Natural killer cell (primary cell): ENCODE results near the gene MTCP1. TPM values are rescaled to one million over a fixed set of nuclear protein-coding genes. Genes with fewer than 3 reads are reported as not detected.

Experiments
- ATAC-seq, 3 donors: fragments of 150-1000 bp in 2 of 3; fragments of 200-7000 bp in 1 of 3; cut with Tn5 transposase; 1 replicate in 1 of 3; 2 replicates in 2 of 3; pipeline ENCODE4 v1.10.0; 2021; ENCODE audit warnings: mild to moderate bottlenecking in 2 of 3, moderate library complexity in 2 of 3
- DNase-seq, 2 donors: peaks; one replicate each; pipeline versions ENCODE4 v3.0.0 to v3.0.0-alpha.2; 2013 to 2021; ENCODE audit warnings: mixed read lengths in 1 of 2
- H3K27ac ChIP-seq: one replicate; pipeline ENCODE4 v1.5.1; 2013; ENCODE audit warnings: mild to moderate bottlenecking, low read length
- H3K27me3 ChIP-seq: one replicate; pipeline ENCODE4 v1.6.1; 2013; ENCODE audit warnings: low read length; ENCODE audit not compliant: control insufficient read depth, insufficient read depth
- H3K36me3 ChIP-seq: one replicate; pipeline ENCODE4 v1.6.1; 2013; ENCODE audit warnings: low read length; ENCODE audit not compliant: control insufficient read depth, insufficient read depth
- H3K4me1 ChIP-seq: one replicate; pipeline ENCODE4 v1.6.1; 2013; ENCODE audit warnings: low read length; ENCODE audit not compliant: control insufficient read depth, insufficient read depth
- H3K4me3 ChIP-seq: one replicate; pipeline ENCODE4 v1.5.1; 2013; ENCODE audit warnings: low read length
- H3K9me3 ChIP-seq: one replicate; pipeline ENCODE4 v1.6.1; 2013; ENCODE audit warnings: low read length; ENCODE audit not compliant: control insufficient read depth, insufficient read depth
- H3K27ac Mint-ChIP-seq, 2 donors: one replicate each; pipeline ENCODE4 v1.8.0; 2022; ENCODE audit warnings: mild to moderate bottlenecking in 2 of 2, mixed read lengths in 2 of 2, moderate library complexity in 1 of 2
- H3K27me3 Mint-ChIP-seq, 2 donors: one replicate each; pipeline ENCODE4 v1.8.0; 2022; ENCODE audit warnings: low read depth in 2 of 2, mixed read lengths in 2 of 2
- H3K36me3 Mint-ChIP-seq: one replicate; pipeline ENCODE4 v1.8.0; 2022; ENCODE audit warnings: mixed read lengths
- H3K4me1 Mint-ChIP-seq, 2 donors: one replicate each; pipeline ENCODE4 v1.8.0; 2022; ENCODE audit warnings: mixed read lengths in 2 of 2
- H3K4me3 Mint-ChIP-seq: one replicate; pipeline ENCODE4 v1.8.0; 2022; ENCODE audit warnings: mild to moderate bottlenecking, moderate library complexity, mixed read lengths
- H3K9me3 Mint-ChIP-seq, 2 donors: one replicate each; pipeline ENCODE4 v1.8.0; 2022; ENCODE audit warnings: mixed read lengths in 2 of 2
- WGBS: methylation state at CpG from one replicate; pipeline ENCODE4 v1.1.7; 2013; ENCODE audit warnings: missing lambda C conversion rate; ENCODE audit not compliant: insufficient coverage; 5-methylcytosine and 5-hydroxymethylcytosine counted together
- intact Hi-C: fragments of 100-400 bp; cut with micrococcal nuclease; formaldehyde crosslinking; loops from one replicate; pipeline ENCODE4 v1.14.2; 2022
- total RNA-seq, 4 donors: library from RNA; stranded (reverse); fragments of 120-200 nt in 1 of 4; gene quantifications; one replicate each; pipeline versions ENCODE4 v1.2.3 to v1.2.4, GENCODE V29; 2013 to 2022
- TF ChIP-seq, protein P1 (sequence below): fragments of 200-600 bp; IDR thresholded peaks from one replicate; pipeline ENCODE4 v1.8.0; 2022; ENCODE audit warnings: antibody characterized with exemption

The MTCP1 gene
- total RNA-seq, 3 donors from 2014 or later (not counting 1 experiment from before 2014, with no cell fraction given), result 12.1 to 17.3 (median 14.0) TPM

DNA sequence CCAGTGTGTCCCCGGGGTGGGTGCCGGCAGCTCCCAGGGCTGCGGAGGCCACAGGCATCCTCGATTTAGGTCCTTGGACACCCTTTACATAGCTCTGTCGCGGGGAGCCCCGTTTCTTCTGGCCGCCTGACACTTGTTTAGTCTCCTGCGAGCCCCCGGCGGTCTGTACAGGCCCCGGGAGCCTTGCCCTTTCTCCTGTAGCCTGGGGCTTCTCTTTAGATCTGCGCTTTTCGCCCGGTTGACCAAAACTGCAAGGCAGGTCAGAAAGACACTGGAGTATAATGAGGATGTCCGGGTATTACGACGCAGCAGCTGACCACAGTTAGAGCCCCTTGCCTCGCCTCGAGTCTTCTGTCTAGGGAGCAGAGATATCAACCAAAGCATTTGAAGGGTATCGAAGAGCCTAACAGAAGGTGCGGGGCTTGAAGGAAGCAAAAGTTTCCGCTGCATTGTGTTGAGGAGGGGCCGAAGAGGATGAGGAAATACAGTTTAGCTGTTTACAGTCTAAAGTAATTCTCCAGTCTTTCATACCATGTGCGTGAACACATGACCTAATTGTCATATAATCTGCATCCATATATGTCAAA is 851 bp upstream of the MTCP1 start:
- Histone ChIP-seq H3K36me3 (peaks cover 11% of the 10 kb centered on the region), H3K4me1 (peaks cover 21% of the 10 kb centered on the region), H3K9me3 (no peaks in the 10 kb centered on the region), H3K27ac (peak overlapping the region; percentile 89), H3K4me3 (peak overlapping the region; percentile 80), H3K27me3 (no peaks in the 10 kb centered on the region)
- TF ChIP-seq, protein P1, sequence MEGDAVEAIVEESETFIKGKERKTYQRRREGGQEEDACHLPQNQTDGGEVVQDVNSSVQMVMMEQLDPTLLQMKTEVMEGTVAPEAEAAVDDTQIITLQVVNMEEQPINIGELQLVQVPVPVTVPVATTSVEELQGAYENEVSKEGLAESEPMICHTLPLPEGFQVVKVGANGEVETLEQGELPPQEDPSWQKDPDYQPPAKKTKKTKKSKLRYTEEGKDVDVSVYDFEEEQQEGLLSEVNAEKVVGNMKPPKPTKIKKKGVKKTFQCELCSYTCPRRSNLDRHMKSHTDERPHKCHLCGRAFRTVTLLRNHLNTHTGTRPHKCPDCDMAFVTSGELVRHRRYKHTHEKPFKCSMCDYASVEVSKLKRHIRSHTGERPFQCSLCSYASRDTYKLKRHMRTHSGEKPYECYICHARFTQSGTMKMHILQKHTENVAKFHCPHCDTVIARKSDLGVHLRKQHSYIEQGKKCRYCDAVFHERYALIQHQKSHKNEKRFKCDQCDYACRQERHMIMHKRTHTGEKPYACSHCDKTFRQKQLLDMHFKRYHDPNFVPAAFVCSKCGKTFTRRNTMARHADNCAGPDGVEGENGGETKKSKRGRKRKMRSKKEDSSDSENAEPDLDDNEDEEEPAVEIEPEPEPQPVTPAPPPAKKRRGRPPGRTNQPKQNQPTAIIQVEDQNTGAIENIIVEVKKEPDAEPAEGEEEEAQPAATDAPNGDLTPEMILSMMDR, result no peak
- Mint-ChIP-seq H3K27ac (peak overlapping the region; percentile 83 to 89), H3K4me3 (peak overlapping the region; percentile 85), H3K27me3 (no peaks in the 10 kb centered on the region), H3K9me3 (no peaks in the 10 kb centered on the region), H3K4me1 (peaks cover 12 to 37% of the 10 kb centered on the region in 2 donors), H3K36me3 (no peaks in the 10 kb centered on the region)
- under 1% methylated on average over 20 of the region's 25 CpGs for WGBS
- DNase-seq (peak in 1 of 2 donors; percentile 38), ATAC-seq (peak in 1 of 3 donors; percentile 16)
- intact Hi-C loops, result loop anchor here (2.0 kb wide), 1 partner anchor 45 kb away; the partner anchor contains the start of gene FUNDC2

DNA sequence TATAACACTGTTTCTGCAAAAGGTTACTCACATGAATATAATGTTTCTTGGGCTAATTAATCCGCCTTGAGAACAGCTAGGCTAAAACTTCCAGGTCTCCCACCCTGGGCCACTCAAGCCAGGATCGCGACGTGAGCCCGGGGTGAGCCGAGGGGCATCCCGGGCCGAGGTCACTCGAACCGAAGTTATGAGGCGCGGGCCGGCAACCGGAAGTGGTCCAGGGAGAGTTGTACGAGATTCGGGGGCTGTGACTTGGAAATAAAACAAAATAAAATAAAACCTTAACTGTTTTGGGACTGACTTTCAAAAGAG is 317 bp downstream of the MTCP1 start:
- H3K4me1 ChIP-seq, result peaks cover 21% of the 10 kb centered on the region
- 0% methylated on average over 16 of the region's 16 CpGs for WGBS
- DNase-seq (no peak), ATAC-seq (peak in 1 of 3 donors; percentile 8)
- no peaks in the 10 kb centered on the region for H3K27me3 ChIP-seq
- TF ChIP-seq, protein P1, result no peak
- H3K36me3 ChIP-seq, result peaks cover 8% of the 10 kb centered on the region
- H3K36me3 Mint-ChIP-seq, result no peaks in the 10 kb centered on the region
- intact Hi-C loops, result loop anchor here (2.0 kb wide), 1 partner anchor 44 kb away; the partner anchor contains the start of gene FUNDC2
- peak overlapping the region; percentile 93 for H3K4me3 ChIP-seq
- peak overlapping the region; percentile 98 for H3K27ac ChIP-seq
- no peaks in the 10 kb centered on the region for H3K27me3 Mint-ChIP-seq
- no peaks in the 10 kb centered on the region for H3K9me3 ChIP-seq
- peak overlapping the region; percentile 85 for H3K4me3 Mint-ChIP-seq
- peaks cover 12 to 37% of the 10 kb centered on the region in 2 donors for H3K4me1 Mint-ChIP-seq
- H3K9me3 Mint-ChIP-seq, result no peaks in the 10 kb centered on the region
- peak overlapping the region; percentile 83 to 89 for H3K27ac Mint-ChIP-seq

DNA sequence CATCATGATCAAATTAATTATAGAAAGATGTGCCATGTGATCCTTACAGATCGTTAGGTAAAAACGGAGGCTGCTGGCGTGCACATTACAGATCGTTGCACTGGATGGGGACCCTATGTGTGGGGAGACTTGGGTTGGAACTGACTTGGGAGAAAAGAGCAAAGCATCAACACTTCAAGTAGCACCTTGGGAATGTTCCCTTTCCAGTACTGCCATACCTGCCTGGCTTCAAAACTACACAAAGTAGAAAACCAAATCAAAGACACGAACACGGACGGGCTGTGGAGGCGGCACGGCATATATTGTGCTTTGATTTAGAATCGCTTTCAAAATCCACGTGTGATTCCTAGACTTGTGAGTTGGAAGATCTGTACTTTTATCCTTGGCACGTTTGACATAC is 898 bp downstream of the MTCP1 start:
- H3K36me3 Mint-ChIP-seq, result no peaks in the 10 kb centered on the region
- H3K27me3 Mint-ChIP-seq, result no peaks in the 10 kb centered on the region
- Histone ChIP-seq H3K9me3 (no peaks in the 10 kb centered on the region), H3K36me3 (peaks cover 5% of the 10 kb centered on the region), H3K27me3 (no peaks in the 10 kb centered on the region), H3K4me3 (peak overlapping the region; percentile 93), H3K4me1 (peaks cover 21% of the 10 kb centered on the region), H3K27ac (peak overlapping the region; percentile 98)
- WGBS, result 0% methylated on average over 6 of the region's 12 CpGs
- peak overlapping the region; percentile 85 for H3K4me3 Mint-ChIP-seq
- no peak for DNase-seq
- H3K9me3 Mint-ChIP-seq, result no peaks in the 10 kb centered on the region
- peaks cover 12 to 31% of the 10 kb centered on the region in 2 donors for H3K4me1 Mint-ChIP-seq
- peak overlapping the region; percentile 83 to 89 for H3K27ac Mint-ChIP-seq
- no peak for ATAC-seq
- TF ChIP-seq, protein P1, result no peak
- intact Hi-C loops, result loop anchor here (2.0 kb wide), 1 partner anchor 43 kb away; the partner anchor contains the start of gene FUNDC2

DNA sequence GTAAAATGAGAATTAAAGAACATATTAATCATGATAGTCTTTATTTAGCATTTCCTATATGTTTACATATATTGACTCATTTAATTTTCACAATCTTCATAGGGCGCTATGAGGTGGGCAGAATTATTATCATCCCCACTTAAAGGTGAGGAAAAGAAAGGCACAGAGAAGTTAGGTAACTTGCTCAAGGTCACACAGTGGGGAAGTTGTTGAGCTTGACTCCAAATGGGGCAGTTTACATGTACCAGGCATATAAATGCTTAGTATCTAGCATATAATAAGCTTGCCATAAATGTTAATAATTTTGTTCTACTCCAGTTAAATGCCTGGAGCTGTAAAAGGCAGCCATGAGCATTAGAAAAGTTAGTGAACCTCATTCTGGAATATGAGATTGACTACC is 1.5 kb downstream of the MTCP1 start:
- H3K36me3 Mint-ChIP-seq, result no peaks in the 10 kb centered on the region
- Histone ChIP-seq H3K4me3 (no peak overlapping the region), H3K9me3 (no peaks in the 10 kb centered on the region), H3K27me3 (no peaks in the 10 kb centered on the region), H3K4me1 (peaks cover 21% of the 10 kb centered on the region), H3K36me3 (peaks cover 5% of the 10 kb centered on the region), H3K27ac (no peak overlapping the region)
- no peak for ATAC-seq
- no peaks in the 10 kb centered on the region for H3K27me3 Mint-ChIP-seq
- TF ChIP-seq, protein P1, result no peak
- no CpG with 5 or more reads among the region's 1 CpG for WGBS
- peaks cover 12 to 29% of the 10 kb centered on the region in 2 donors for H3K4me1 Mint-ChIP-seq
- intact Hi-C loops, result no loop called here
- H3K9me3 Mint-ChIP-seq, result no peaks in the 10 kb centered on the region
- H3K27ac Mint-ChIP-seq, result peak overlapping the region in 1 of 2 donors; percentile 83
- DNase-seq, result no peak
- H3K4me3 Mint-ChIP-seq, result peak overlapping the region; percentile 85
